Measurements from ENCODE around the gene EEF1G.
A peak's percentile ranks its signal among the peaks of the same experiment; 100 is the strongest.

The EEF1G gene

GRCh38 chr11:62603776-62604299, 30.1 kb upstream of the EEF1G start:
- H3K27me3 ChIP-seq (ENCODE audit: control insufficient read depth in 1 of 2, insufficient read depth in 2 of 2, low read length in 2 of 2) = no peaks in the 10 kb centered on the region
- H3K4me1 ChIP-seq (ENCODE audit: control insufficient read depth in 1 of 2, insufficient read depth in 2 of 2, low read length in 2 of 2) = peaks cover 20 to 24% of the 10 kb centered on the region in 2 donors
- no peaks in the 10 kb centered on the region for H3K9me3 ChIP-seq (ENCODE audit: control insufficient read depth in 1 of 2, low read length in 2 of 2)
- no peak overlapping the region for H3K27ac ChIP-seq (ENCODE audit: low read depth, low read length)
- no peak overlapping the region for H3K9ac ChIP-seq (ENCODE audit: low read depth in 1 of 2, low read length in 2 of 2)
- H3K36me3 ChIP-seq (ENCODE audit: control insufficient read depth in 1 of 2, insufficient read depth in 2 of 2, low read length in 2 of 2) = peaks cover 10 to 18% of the 10 kb centered on the region in 2 donors
- H3K4me3 ChIP-seq (ENCODE audit: low read depth in 1 of 2, low read length in 2 of 2) = no peak overlapping the region

GRCh38 chr11:62603072-62603408, 29.3 kb upstream of the EEF1G start:
- H3K9me3 ChIP-seq (ENCODE audit: control insufficient read depth in 1 of 2, low read length in 2 of 2) = no peaks in the 10 kb centered on the region
- no peaks in the 10 kb centered on the region for H3K27me3 ChIP-seq (ENCODE audit: control insufficient read depth in 1 of 2, insufficient read depth in 2 of 2, low read length in 2 of 2)
- H3K4me3 ChIP-seq (ENCODE audit: low read depth in 1 of 2, low read length in 2 of 2) = peak overlapping the region; percentile 87 to 91
- H3K4me1 ChIP-seq (ENCODE audit: control insufficient read depth in 1 of 2, insufficient read depth in 2 of 2, low read length in 2 of 2) = peaks cover 23 to 24% of the 10 kb centered on the region in 2 donors
- no peak overlapping the region for H3K27ac ChIP-seq (ENCODE audit: low read depth, low read length)
- peak overlapping the region; percentile 63 to 89 for H3K9ac ChIP-seq (ENCODE audit: low read depth in 1 of 2, low read length in 2 of 2)
- H3K36me3 ChIP-seq (ENCODE audit: control insufficient read depth in 1 of 2, insufficient read depth in 2 of 2, low read length in 2 of 2) = peaks cover 8 to 16% of the 10 kb centered on the region in 2 donors

- no peaks in the 10 kb centered on the region for H3K27me3 ChIP-seq (ENCODE audit: control insufficient read depth in 1 of 2, insufficient read depth in 2 of 2, low read length in 2 of 2)
- H3K9me3 ChIP-seq (ENCODE audit: control insufficient read depth in 1 of 2, low read length in 2 of 2) = no peaks in the 10 kb centered on the region
- H3K4me3 ChIP-seq (ENCODE audit: low read depth in 1 of 2, low read length in 2 of 2) = peak overlapping the region; percentile 87 to 91
- peak overlapping the region; percentile 77 for H3K27ac ChIP-seq (ENCODE audit: low read depth, low read length)
- peaks cover 23 to 24% of the 10 kb centered on the region in 2 donors for H3K4me1 ChIP-seq (ENCODE audit: control insufficient read depth in 1 of 2, insufficient read depth in 2 of 2, low read length in 2 of 2)
- peak overlapping the region; percentile 63 to 89 for H3K9ac ChIP-seq (ENCODE audit: low read depth in 1 of 2, low read length in 2 of 2)
- peaks cover 14 to 22% of the 10 kb centered on the region in 2 donors for H3K36me3 ChIP-seq (ENCODE audit: control insufficient read depth in 1 of 2, insufficient read depth in 2 of 2, low read length in 2 of 2)
Measured at GRCh38 chr11:62602141-62603071, 28.7 kb upstream of the EEF1G start.

GRCh38 chr11:62601372-62602140, 27.9 kb upstream of the EEF1G start, which contains the start of gene MTA2:
Gene MTA2 (minus strand): TSS chr11:62601865. CDS start chr11:62601450, 415 bp downstream.
- peaks cover 18 to 30% of the 10 kb centered on the region in 2 donors for H3K36me3 ChIP-seq (ENCODE audit: control insufficient read depth in 1 of 2, insufficient read depth in 2 of 2, low read length in 2 of 2)

GRCh38 chr11:62601122-62601371, 27.4 kb upstream of the EEF1G start:
- H3K9me3 ChIP-seq (ENCODE audit: control insufficient read depth in 1 of 2, low read length in 2 of 2) = no peaks in the 10 kb centered on the region
- H3K4me3 ChIP-seq (ENCODE audit: low read depth in 1 of 2, low read length in 2 of 2) = peak overlapping the region; percentile 87 to 91
- peak overlapping the region; percentile 89 to 93 for H3K9ac ChIP-seq (ENCODE audit: low read depth in 1 of 2, low read length in 2 of 2)
- peaks cover 23 to 24% of the 10 kb centered on the region in 2 donors for H3K4me1 ChIP-seq (ENCODE audit: control insufficient read depth in 1 of 2, insufficient read depth in 2 of 2, low read length in 2 of 2)
- H3K36me3 ChIP-seq (ENCODE audit: control insufficient read depth in 1 of 2, insufficient read depth in 2 of 2, low read length in 2 of 2) = peaks cover 23 to 35% of the 10 kb centered on the region in 2 donors
- peak overlapping the region; percentile 92 for H3K27ac ChIP-seq (ENCODE audit: low read depth, low read length)
- H3K27me3 ChIP-seq (ENCODE audit: control insufficient read depth in 1 of 2, insufficient read depth in 2 of 2, low read length in 2 of 2) = no peaks in the 10 kb centered on the region

More at GRCh38 chr11:62601372-62602140, 27.9 kb upstream of the EEF1G start, which contains the start of gene MTA2:
- Histone ChIP-seq H3K4me1 (ENCODE audit: control insufficient read depth in 1 of 2, insufficient read depth in 2 of 2, low read length in 2 of 2) (peaks cover 23 to 24% of the 10 kb centered on the region in 2 donors), H3K4me3 (ENCODE audit: low read depth in 1 of 2, low read length in 2 of 2) (peak within 1 kb of the TSS; percentile 87 to 91), H3K9ac (ENCODE audit: low read depth in 1 of 2, low read length in 2 of 2) (peak within 1 kb of the TSS; percentile 89 to 93), H3K27me3 (ENCODE audit: control insufficient read depth in 1 of 2, insufficient read depth in 2 of 2, low read length in 2 of 2) (no peaks in the 10 kb centered on the region), H3K27ac (ENCODE audit: low read depth, low read length) (peak within 1 kb of the TSS; percentile 92), H3K9me3 (ENCODE audit: control insufficient read depth in 1 of 2, low read length in 2 of 2) (no peaks in the 10 kb centered on the region)

GRCh38 chr11:62600367-62601121, 26.9 kb upstream of the EEF1G start:
- Histone ChIP-seq H3K4me3 (ENCODE audit: low read depth in 1 of 2, low read length in 2 of 2) (peak overlapping the region; percentile 87 to 91), H3K9ac (ENCODE audit: low read depth in 1 of 2, low read length in 2 of 2) (peak overlapping the region; percentile 89 to 93), H3K9me3 (ENCODE audit: control insufficient read depth in 1 of 2, low read length in 2 of 2) (no peaks in the 10 kb centered on the region), H3K36me3 (ENCODE audit: control insufficient read depth in 1 of 2, insufficient read depth in 2 of 2, low read length in 2 of 2) (peaks cover 27 to 37% of the 10 kb centered on the region in 2 donors), H3K4me1 (ENCODE audit: control insufficient read depth in 1 of 2, insufficient read depth in 2 of 2, low read length in 2 of 2) (peaks cover 23 to 24% of the 10 kb centered on the region in 2 donors), H3K27ac (ENCODE audit: low read depth, low read length) (peak overlapping the region; percentile 92), H3K27me3 (ENCODE audit: control insufficient read depth in 1 of 2, insufficient read depth in 2 of 2, low read length in 2 of 2) (no peaks in the 10 kb centered on the region)

- Histone ChIP-seq H3K9ac (ENCODE audit: low read depth in 1 of 2, low read length in 2 of 2) (peak overlapping the region; percentile 89 to 93), H3K36me3 (ENCODE audit: control insufficient read depth in 1 of 2, insufficient read depth in 2 of 2, low read length in 2 of 2) (peaks cover 31 to 37% of the 10 kb centered on the region in 2 donors), H3K27ac (ENCODE audit: low read depth, low read length) (no peak overlapping the region), H3K4me3 (ENCODE audit: low read depth in 1 of 2, low read length in 2 of 2) (peak overlapping the region; percentile 87 to 91), H3K9me3 (ENCODE audit: control insufficient read depth in 1 of 2, low read length in 2 of 2) (no peaks in the 10 kb centered on the region), H3K4me1 (ENCODE audit: control insufficient read depth in 1 of 2, insufficient read depth in 2 of 2, low read length in 2 of 2) (peaks cover 23 to 24% of the 10 kb centered on the region in 2 donors), H3K27me3 (ENCODE audit: control insufficient read depth in 1 of 2, insufficient read depth in 2 of 2, low read length in 2 of 2) (no peaks in the 10 kb centered on the region)
Measured at GRCh38 chr11:62599901-62600300, 26.2 kb upstream of the EEF1G start.

- H3K27ac ChIP-seq (ENCODE audit: low read depth, low read length) = no peak overlapping the region
- H3K9me3 ChIP-seq (ENCODE audit: control insufficient read depth in 1 of 2, low read length in 2 of 2) = no peaks in the 10 kb centered on the region
- H3K4me1 ChIP-seq (ENCODE audit: control insufficient read depth in 1 of 2, insufficient read depth in 2 of 2, low read length in 2 of 2) = peaks cover 23 to 24% of the 10 kb centered on the region in 2 donors
- H3K9ac ChIP-seq (ENCODE audit: low read depth in 1 of 2, low read length in 2 of 2) = peak overlapping the region in 1 of 2 donors; percentile 89
- peaks cover 39 to 43% of the 10 kb centered on the region in 2 donors for H3K36me3 ChIP-seq (ENCODE audit: control insufficient read depth in 1 of 2, insufficient read depth in 2 of 2, low read length in 2 of 2)
- H3K27me3 ChIP-seq (ENCODE audit: control insufficient read depth in 1 of 2, insufficient read depth in 2 of 2, low read length in 2 of 2) = no peaks in the 10 kb centered on the region
- peak overlapping the region; percentile 87 to 91 for H3K4me3 ChIP-seq (ENCODE audit: low read depth in 1 of 2, low read length in 2 of 2)
Measured at GRCh38 chr11:62599069-62599696, 25.5 kb upstream of the EEF1G start.

GRCh38 chr11:62595124-62595523, 21.4 kb upstream of the EEF1G start:
- H3K36me3 ChIP-seq (ENCODE audit: control insufficient read depth in 1 of 2, insufficient read depth in 2 of 2, low read length in 2 of 2) = peaks cover 45 to 50% of the 10 kb centered on the region in 2 donors
- no peak overlapping the region for H3K4me3 ChIP-seq (ENCODE audit: low read depth in 1 of 2, low read length in 2 of 2)
- H3K4me1 ChIP-seq (ENCODE audit: control insufficient read depth in 1 of 2, insufficient read depth in 2 of 2, low read length in 2 of 2) = peaks cover 31 to 37% of the 10 kb centered on the region in 2 donors
- no peak overlapping the region for H3K9ac ChIP-seq (ENCODE audit: low read depth in 1 of 2, low read length in 2 of 2)
- H3K27me3 ChIP-seq (ENCODE audit: control insufficient read depth in 1 of 2, insufficient read depth in 2 of 2, low read length in 2 of 2) = no peaks in the 10 kb centered on the region
- H3K27ac ChIP-seq (ENCODE audit: low read depth, low read length) = no peak overlapping the region
- no peaks in the 10 kb centered on the region for H3K9me3 ChIP-seq (ENCODE audit: control insufficient read depth in 1 of 2, low read length in 2 of 2)

Data from duodenal mucosa (tissue), 2 donors.